ENCODE results near the gene CNNM4. TPM values are rescaled to one million over a fixed set of nuclear protein-coding genes. Genes with fewer than 3 reads are reported as not detected.

Gene CNNM4
- total and polyA plus RNA-seq, 7 donors: 2.3 to 36.7 (median 6.6) TPM

GRCh38 chr2:96837575-96837974, 76.9 kb downstream of the CNNM4 start:
- H3K36me3 ChIP-seq: peaks cover 0 to 42% (median 2%) of the 10 kb centered on the region in 4 donors
- 95 to 96% methylated on average over 9 of the region's 9 CpGs for WGBS, 2 donors

DNA sequence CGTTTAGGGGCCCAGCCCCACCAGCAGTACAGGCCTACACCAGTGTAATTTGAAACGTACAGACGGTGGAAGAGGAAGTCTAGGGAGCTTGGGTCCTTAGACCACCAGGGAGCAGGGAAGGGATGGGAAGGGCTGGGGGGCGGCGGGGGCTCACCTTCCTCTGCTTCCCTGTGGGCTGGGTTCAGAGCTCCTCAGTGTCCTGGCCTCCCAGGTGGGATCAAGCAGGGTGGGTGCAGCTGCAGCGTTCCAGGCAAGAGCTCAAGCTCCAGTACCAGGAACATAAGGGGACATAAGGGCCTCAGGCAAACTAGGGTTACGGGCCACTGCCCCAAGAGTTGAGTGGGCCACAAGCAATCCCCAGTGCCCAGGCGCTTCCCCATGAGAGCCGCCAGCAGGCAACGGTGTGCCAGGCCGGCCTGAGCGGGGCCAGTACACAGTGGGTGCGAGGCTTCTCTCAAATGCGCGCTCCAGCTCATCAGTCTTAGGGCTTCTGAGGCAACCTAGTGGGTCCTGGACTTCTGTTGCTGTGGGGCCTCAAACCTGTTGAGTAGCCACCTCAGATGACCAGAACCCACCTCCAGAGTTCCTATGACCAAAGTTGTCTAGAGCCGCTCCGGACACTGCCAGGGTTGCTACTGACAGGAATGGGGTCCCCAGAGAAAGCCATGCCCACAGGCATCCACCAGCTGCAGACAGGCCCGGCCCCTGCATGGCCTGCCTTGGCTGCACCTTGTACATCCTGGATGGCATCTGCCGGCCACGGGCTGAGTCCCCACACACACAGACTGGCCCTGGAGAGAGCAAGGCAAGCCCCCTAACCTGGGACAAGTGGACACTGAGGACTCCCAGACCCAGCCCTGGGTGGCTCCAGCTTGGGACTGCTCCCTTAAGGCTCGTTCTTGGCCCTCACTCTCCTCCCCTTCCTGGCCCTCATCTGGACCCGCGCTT, 77.9 kb downstream of the CNNM4 start:
- DNase-seq: no peak
- H3K27me3 ChIP-seq: no peaks in the 10 kb centered on the region
- H3K36me3 ChIP-seq: peaks cover 0 to 31% (median 2%) of the 10 kb centered on the region in 4 donors
- H3K9me3 ChIP-seq: no peaks in the 10 kb centered on the region
- intact Hi-C loops (cut with DNase I): no loop called here
- H3K4me3 ChIP-seq: no peak overlapping the region
- no peak overlapping the region for H3K27ac ChIP-seq
- H3K4me1 ChIP-seq: peaks cover 0 to 15% (median 12%) of the 10 kb centered on the region in 4 donors
- WGBS, 2 donors: 83% methylated on average over 23 of the region's 23 CpGs
- TF ChIP-seq POLR2AphosphoS5 (IDR thresholded peaks at IDR 0.05): no peak
- no peak for TF ChIP-seq POLR2A (IDR thresholded peaks at IDR 0.05)
- no peak for TF ChIP-seq EP300 (IDR thresholded peaks at IDR 0.05)
- TF ChIP-seq, protein P1, sequence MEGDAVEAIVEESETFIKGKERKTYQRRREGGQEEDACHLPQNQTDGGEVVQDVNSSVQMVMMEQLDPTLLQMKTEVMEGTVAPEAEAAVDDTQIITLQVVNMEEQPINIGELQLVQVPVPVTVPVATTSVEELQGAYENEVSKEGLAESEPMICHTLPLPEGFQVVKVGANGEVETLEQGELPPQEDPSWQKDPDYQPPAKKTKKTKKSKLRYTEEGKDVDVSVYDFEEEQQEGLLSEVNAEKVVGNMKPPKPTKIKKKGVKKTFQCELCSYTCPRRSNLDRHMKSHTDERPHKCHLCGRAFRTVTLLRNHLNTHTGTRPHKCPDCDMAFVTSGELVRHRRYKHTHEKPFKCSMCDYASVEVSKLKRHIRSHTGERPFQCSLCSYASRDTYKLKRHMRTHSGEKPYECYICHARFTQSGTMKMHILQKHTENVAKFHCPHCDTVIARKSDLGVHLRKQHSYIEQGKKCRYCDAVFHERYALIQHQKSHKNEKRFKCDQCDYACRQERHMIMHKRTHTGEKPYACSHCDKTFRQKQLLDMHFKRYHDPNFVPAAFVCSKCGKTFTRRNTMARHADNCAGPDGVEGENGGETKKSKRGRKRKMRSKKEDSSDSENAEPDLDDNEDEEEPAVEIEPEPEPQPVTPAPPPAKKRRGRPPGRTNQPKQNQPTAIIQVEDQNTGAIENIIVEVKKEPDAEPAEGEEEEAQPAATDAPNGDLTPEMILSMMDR (IDR thresholded peaks at IDR 0.05): no peak

More at GRCh38 chr2:96837575-96837974, 76.9 kb downstream of the CNNM4 start:
- no peaks in the 10 kb centered on the region for H3K27me3 ChIP-seq
- DNase-seq: no peak
- no peak overlapping the region for H3K4me3 ChIP-seq
- intact Hi-C loops (cut with DNase I): no loop called here
- no peaks in the 10 kb centered on the region for H3K9me3 ChIP-seq
- H3K4me1 ChIP-seq: peaks cover 0 to 25% (median 22%) of the 10 kb centered on the region in 4 donors
- no peak overlapping the region for H3K27ac ChIP-seq
- TF ChIP-seq POLR2AphosphoS5 (IDR thresholded peaks at IDR 0.05): no peak
- TF ChIP-seq, protein P1 (IDR thresholded peaks at IDR 0.05): no peak
- no peak for TF ChIP-seq POLR2A (IDR thresholded peaks at IDR 0.05)
- no peak for TF ChIP-seq EP300 (IDR thresholded peaks at IDR 0.05)

- no peaks in the 10 kb centered on the region for H3K9me3 ChIP-seq
- no peak overlapping the region for H3K27ac ChIP-seq
- H3K4me3 ChIP-seq: peak overlapping the region in 1 of 4 donors; percentile 16
- TF ChIP-seq POLR2A (IDR thresholded peaks at IDR 0.05) (no peak), POLR2AphosphoS5 (IDR thresholded peaks at IDR 0.05) (peak in 1 of 4 donors; percentile 36)
- TF ChIP-seq, protein P1 (IDR thresholded peaks at IDR 0.05): no peak
- H3K4me1 ChIP-seq: peaks cover 0 to 12% (median 12%) of the 10 kb centered on the region in 4 donors
- H3K27me3 ChIP-seq: no peaks in the 10 kb centered on the region
- 16 to 22% methylated on average over 42 of the region's 42 CpGs for WGBS, 2 donors
- no peak for DNase-seq
- intact Hi-C loops (cut with DNase I): no loop called here
- peaks cover 0 to 24% (median 2%) of the 10 kb centered on the region in 4 donors for H3K36me3 ChIP-seq
These were observed 78.7 kb downstream of the CNNM4 start for GRCh38 chr2:96839293-96839874.

- Histone ChIP-seq H3K4me3 (peak overlapping the region in 1 of 4 donors; percentile 16), H3K27me3 (no peaks in the 10 kb centered on the region), H3K9me3 (no peaks in the 10 kb centered on the region), H3K4me1 (peaks cover 0 to 12% (median 12%) of the 10 kb centered on the region in 4 donors), H3K27ac (no peak overlapping the region), H3K36me3 (peaks cover 0 to 17% (median 0%) of the 10 kb centered on the region in 4 donors)
- intact Hi-C loops (cut with DNase I): no loop called here
- 86 to 90% methylated on average over 37 of the region's 37 CpGs for WGBS, 2 donors
- no peak for TF ChIP-seq POLR2A (IDR thresholded peaks at IDR 0.05)
- TF ChIP-seq POLR2AphosphoS5 (IDR thresholded peaks at IDR 0.05): peak in 2 of 4 donors; percentile 19 to 20
- DNase-seq: no peak
These were observed 79.5 kb downstream of the CNNM4 start for GRCh38 chr2:96839875-96840850.

Data from sigmoid colon (tissue), 7 donors.